Thymus (tissue), 11 donors: ENCODE measurements around the gene DFFA. TPM values are rescaled to one million over a fixed set of nuclear protein-coding genes. Genes with fewer than 3 reads are reported as not detected.

Experiments used
- DNase-seq, 9 donors: peaks; one replicate each; pipeline ENCODE4 v3.0.0-alpha.2; 2013; ENCODE audit warnings: low spot score in 9 of 9, low read depth in 6 of 9, missing footprints in 1 of 9
- H3K27ac ChIP-seq, 2 donors: one replicate each; pipeline ENCODE4 v1.5.1; 2013; ENCODE audit warnings: control low read depth in 1 of 2, low read depth in 1 of 2, low read length in 1 of 2, mild to moderate bottlenecking in 1 of 2, moderate library complexity in 1 of 2
- H3K27me3 ChIP-seq, 2 donors: one replicate each; pipeline ENCODE4 v1.5.1; 2013; ENCODE audit warnings: low read length in 1 of 2; ENCODE audit not compliant: control insufficient read depth in 2 of 2, insufficient read depth in 1 of 2
- H3K36me3 ChIP-seq, 2 donors: one replicate each; pipeline ENCODE4 v1.5.1; 2013; ENCODE audit warnings: low read length in 1 of 2, mild to moderate bottlenecking in 1 of 2, moderate library complexity in 1 of 2; ENCODE audit not compliant: control insufficient read depth in 2 of 2, insufficient read depth in 2 of 2
- H3K4me1 ChIP-seq, 2 donors: one replicate each; pipeline ENCODE4 v1.5.1; 2013; ENCODE audit warnings: low read length in 2 of 2; ENCODE audit not compliant: control insufficient read depth in 2 of 2, insufficient read depth in 2 of 2
- H3K4me3 ChIP-seq, 2 donors: one replicate each; pipeline ENCODE4 v1.5.1; 2013; ENCODE audit warnings: low read length in 2 of 2, control low read depth in 1 of 2, mild to moderate bottlenecking in 1 of 2
- H3K9me3 ChIP-seq, 2 donors: one replicate each; pipeline ENCODE4 v1.5.1; 2013; ENCODE audit warnings: low read length in 1 of 2, mild to moderate bottlenecking in 1 of 2; ENCODE audit not compliant: control insufficient read depth in 2 of 2, insufficient read depth in 1 of 2
- WGBS: extraction: QIAGEN DNeasy Blood & Tissue Kit; methylation state at CpG from one replicate; pipeline ENCODE4 v1.1.7; 2013; 5-methylcytosine and 5-hydroxymethylcytosine counted together
- polyA plus RNA-seq: library from polyadenylated mRNA; stranded (reverse); fragments of 200-250 nt; gene quantifications from one replicate; pipeline ENCODE4 v1.2.3, GENCODE V29; 2013
- total RNA-seq: library from RNA; stranded (reverse); fragments of 120-200 nt; gene quantifications from one replicate; pipeline ENCODE4 v1.2.4, GENCODE V29; 2013
- donor health status: healthy.

DFFA gene
- total and polyA plus RNA-seq, 2 donors = 13.1 to 22.3 TPM

GRCh38 chr1:10444248-10444647, 28.1 kb downstream of the DFFA start:
- Histone ChIP-seq H3K36me3 (peaks cover 5 to 16% of the 10 kb centered on the region in 2 donors), H3K27me3 (no peaks in the 10 kb centered on the region), H3K4me3 (no peak overlapping the region), H3K9me3 (no peaks in the 10 kb centered on the region), H3K27ac (no peak overlapping the region), H3K4me1 (peaks cover 0 to 13% of the 10 kb centered on the region in 2 donors)
- 97% methylated on average over 6 of the region's 6 CpGs for WGBS
- no peak for DNase-seq

- Histone ChIP-seq H3K4me3 (no peak overlapping the region), H3K27me3 (no peaks in the 10 kb centered on the region), H3K4me1 (peaks cover 0 to 13% of the 10 kb centered on the region in 2 donors), H3K27ac (peak overlapping the region in 1 of 2 donors; percentile 84), H3K9me3 (no peaks in the 10 kb centered on the region), H3K36me3 (peaks cover 5 to 13% of the 10 kb centered on the region in 2 donors)
- WGBS = 72% methylated on average over 5 of the region's 5 CpGs
- DNase-seq = peak in 5 of 9 donors; percentile 45 to 77 (median 56)
These were observed 31.5 kb downstream of the DFFA start for GRCh38 chr1:10440794-10441193.

- H3K27me3 ChIP-seq = no peaks in the 10 kb centered on the region
- H3K9me3 ChIP-seq = no peaks in the 10 kb centered on the region
- 98% methylated on average over 2 of the region's 2 CpGs for WGBS
- H3K4me3 ChIP-seq = no peak overlapping the region
- no peak overlapping the region for H3K27ac ChIP-seq
- peaks cover 6 to 13% of the 10 kb centered on the region in 2 donors for H3K36me3 ChIP-seq
- peaks cover 0 to 13% of the 10 kb centered on the region in 2 donors for H3K4me1 ChIP-seq
- DNase-seq = no peak
These were observed 32.0 kb downstream of the DFFA start for GRCh38 chr1:10440305-10440704.

- peaks cover 0 to 13% of the 10 kb centered on the region in 2 donors for H3K4me1 ChIP-seq
- no peaks in the 10 kb centered on the region for H3K9me3 ChIP-seq
- H3K27me3 ChIP-seq = no peaks in the 10 kb centered on the region
- peaks cover 5 to 6% of the 10 kb centered on the region in 2 donors for H3K36me3 ChIP-seq
- no peak overlapping the region for H3K27ac ChIP-seq
- WGBS = 92% methylated on average over 7 of the region's 7 CpGs
- no peak overlapping the region for H3K4me3 ChIP-seq
- DNase-seq = no peak
These were observed 33.6 kb downstream of the DFFA start for GRCh38 chr1:10438677-10439163.

GRCh38 chr1:10437052-10437451, 35.3 kb downstream of the DFFA start:
- WGBS = 100% methylated on average over 1 of the region's 1 CpG

GRCh38 chr1:10434590-10434989, 37.7 kb downstream of the DFFA start:
- Histone ChIP-seq H3K27me3 (no peaks in the 10 kb centered on the region), H3K36me3 (peaks cover 0 to 3% of the 10 kb centered on the region in 2 donors), H3K27ac (no peak overlapping the region), H3K9me3 (peaks cover 0 to 6% of the 10 kb centered on the region in 2 donors), H3K4me3 (no peak overlapping the region), H3K4me1 (peaks cover 3 to 15% of the 10 kb centered on the region in 2 donors)
- 98% methylated on average over 5 of the region's 5 CpGs for WGBS
- DNase-seq = no peak

More at GRCh38 chr1:10437052-10437451, 35.3 kb downstream of the DFFA start:
- H3K27me3 ChIP-seq = no peaks in the 10 kb centered on the region
- no peaks in the 10 kb centered on the region for H3K9me3 ChIP-seq
- no peak overlapping the region for H3K4me3 ChIP-seq
- H3K27ac ChIP-seq = no peak overlapping the region
- H3K36me3 ChIP-seq = peaks cover 5 to 6% of the 10 kb centered on the region in 2 donors
- H3K4me1 ChIP-seq = peaks cover 0 to 13% of the 10 kb centered on the region in 2 donors
- no peak for DNase-seq

GRCh38 chr1:10433790-10434189, 38.5 kb downstream of the DFFA start:
- H3K27ac ChIP-seq = no peak overlapping the region
- peaks cover 0 to 3% of the 10 kb centered on the region in 2 donors for H3K36me3 ChIP-seq
- 96% methylated on average over 11 of the region's 11 CpGs for WGBS
- H3K4me3 ChIP-seq = no peak overlapping the region
- no peaks in the 10 kb centered on the region for H3K27me3 ChIP-seq
- DNase-seq = no peak
- peaks cover 0 to 6% of the 10 kb centered on the region in 2 donors for H3K9me3 ChIP-seq
- peaks cover 3 to 15% of the 10 kb centered on the region in 2 donors for H3K4me1 ChIP-seq

GRCh38 chr1:10432910-10433700, 39.2 kb downstream of the DFFA start:
- H3K27me3 ChIP-seq = no peaks in the 10 kb centered on the region
- peaks cover 0 to 6% of the 10 kb centered on the region in 2 donors for H3K9me3 ChIP-seq
- 91% methylated on average over 14 of the region's 14 CpGs for WGBS
- peak in 1 of 9 donors; percentile 20 for DNase-seq
- no peak overlapping the region for H3K27ac ChIP-seq
- peaks cover 0 to 3% of the 10 kb centered on the region in 2 donors for H3K36me3 ChIP-seq
- H3K4me1 ChIP-seq = peaks cover 3 to 17% of the 10 kb centered on the region in 2 donors
- H3K4me3 ChIP-seq = no peak overlapping the region

- Histone ChIP-seq H3K36me3 (peaks cover 0 to 3% of the 10 kb centered on the region in 2 donors), H3K27me3 (no peaks in the 10 kb centered on the region), H3K9me3 (peaks cover 0 to 6% of the 10 kb centered on the region in 2 donors), H3K27ac (peak overlapping the region in 1 of 2 donors; percentile 37), H3K4me3 (peak overlapping the region; percentile 84 to 94), H3K4me1 (peaks cover 3 to 20% of the 10 kb centered on the region in 2 donors)
- WGBS = 30% methylated on average over 30 of the region's 30 CpGs
- peak in 4 of 9 donors; percentile 19 to 48 (median 24) for DNase-seq
These were observed 41.1 kb downstream of the DFFA start for GRCh38 chr1:10431070-10431730.
